Stimulated activated CD4-positive, alpha-beta T cell treated with anti-CD3 and anti-CD28 coated beads, Interleukin-15, amount 100 ng/mL, for 1 hour (primary cell): ENCODE data around the gene CALML6.

ENCODE experiments used
- DNase-seq, 2 donors: peaks; one replicate each; pipeline ENCODE4 v3.0.0-alpha.2; 2020; ENCODE audit warnings: low read depth in 1 of 2, low spot score in 1 of 2

Gene CALML6

DNA sequence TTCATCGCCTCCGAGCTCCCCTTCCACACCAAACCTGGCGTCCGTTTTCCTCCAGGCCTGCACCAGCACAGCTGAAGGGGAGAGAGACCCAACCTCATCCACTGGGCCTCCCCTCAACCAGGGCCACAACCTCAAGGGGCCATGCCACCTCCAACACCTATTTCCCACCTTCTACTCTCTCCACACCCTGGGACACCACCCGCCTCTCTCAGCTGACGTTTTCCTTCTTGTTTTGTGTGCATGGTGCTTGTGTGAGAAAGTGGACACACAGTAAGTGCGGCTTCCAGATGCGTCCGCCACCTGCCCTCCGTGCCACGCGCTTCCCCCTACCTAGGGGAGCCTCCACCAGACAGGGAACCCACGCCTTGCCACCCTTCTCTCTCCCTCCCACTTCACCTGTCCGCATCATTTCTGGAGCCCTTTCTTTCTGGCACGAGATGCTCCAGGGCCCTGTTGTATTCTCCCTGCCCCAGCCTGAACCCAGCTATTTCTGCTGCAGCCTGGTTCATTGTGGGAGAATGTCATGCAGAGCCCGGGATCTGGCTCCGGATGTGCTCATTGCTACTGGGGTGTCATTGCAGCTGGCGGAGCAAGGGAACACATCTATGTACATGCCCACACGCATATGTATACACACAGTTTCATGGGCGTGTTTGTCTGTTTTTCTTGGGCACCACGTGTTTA, 22.8 kb upstream of the CALML6 start:
- no peak for DNase-seq

DNA sequence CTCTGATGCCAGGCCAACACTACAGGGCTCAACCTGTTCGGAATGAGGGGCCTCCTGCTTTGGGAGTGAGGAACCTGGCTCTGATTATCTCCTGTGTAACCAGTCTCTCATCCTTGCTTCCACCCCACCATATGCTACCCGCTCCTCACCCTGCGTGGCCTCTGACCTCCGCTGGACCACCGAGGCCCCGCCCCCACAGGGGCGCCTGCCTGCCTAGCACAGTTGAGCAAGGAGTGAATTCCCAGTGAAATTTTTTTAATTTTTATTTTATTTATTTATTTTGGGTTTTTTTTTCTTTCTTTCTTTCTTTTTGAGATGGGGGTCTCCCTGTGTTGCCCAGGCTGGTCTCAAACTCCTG, 22.3 kb upstream of the CALML6 start:
- no peak for DNase-seq

DNA sequence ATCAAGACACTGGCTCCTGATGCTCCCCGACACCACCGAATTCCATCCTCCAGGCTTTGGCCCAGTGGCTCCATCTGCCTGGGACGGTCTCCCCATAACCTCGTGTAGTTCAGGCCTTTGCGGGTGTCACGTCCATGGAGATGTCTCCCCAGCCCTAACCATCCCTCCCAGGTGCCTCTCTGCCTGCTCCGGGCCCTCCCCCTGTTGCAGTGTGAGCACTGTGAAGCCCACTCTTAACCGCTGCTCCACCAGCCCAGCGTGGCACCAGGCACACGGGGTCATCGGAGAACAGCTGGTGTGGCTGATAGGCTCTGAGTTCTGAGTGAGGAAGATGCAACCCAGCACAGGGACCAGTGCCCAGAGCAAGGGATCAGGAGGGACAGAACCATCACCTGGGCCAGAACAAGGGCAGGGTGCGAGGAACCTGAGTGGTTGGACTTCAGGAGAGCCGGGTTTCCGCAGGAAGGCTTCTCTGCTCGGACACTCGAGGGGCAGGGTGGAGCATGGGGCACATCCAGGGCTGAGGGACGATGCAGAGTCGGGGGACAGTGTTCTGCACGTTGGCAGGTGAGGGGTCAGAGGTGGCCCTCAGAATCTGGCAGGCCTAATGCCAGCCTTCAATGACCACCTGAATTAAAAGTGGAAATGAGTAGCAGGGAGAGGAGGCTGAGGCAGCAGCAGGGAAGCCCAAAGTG, 21.6 kb upstream of the CALML6 start:
- DNase-seq: no peak

DNA sequence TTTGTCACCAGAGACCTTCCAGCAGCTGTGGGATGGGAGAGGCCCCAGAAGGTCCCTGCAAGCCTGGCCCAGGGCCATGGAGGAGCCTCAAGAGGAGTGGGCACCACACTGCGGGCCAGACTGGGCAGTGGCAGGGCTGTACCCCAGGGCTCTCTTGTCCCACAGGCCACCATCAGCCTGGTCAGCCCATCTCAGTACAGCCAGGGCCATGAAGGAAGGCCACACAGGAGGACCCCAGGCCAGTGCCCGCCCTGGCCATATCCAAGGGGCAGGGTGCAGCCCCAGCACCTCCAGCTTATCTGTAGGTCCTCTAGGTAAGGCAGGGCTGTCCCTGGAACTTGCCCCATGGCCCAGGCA, 21.1 kb upstream of the CALML6 start:
- no peak for DNase-seq

DNA sequence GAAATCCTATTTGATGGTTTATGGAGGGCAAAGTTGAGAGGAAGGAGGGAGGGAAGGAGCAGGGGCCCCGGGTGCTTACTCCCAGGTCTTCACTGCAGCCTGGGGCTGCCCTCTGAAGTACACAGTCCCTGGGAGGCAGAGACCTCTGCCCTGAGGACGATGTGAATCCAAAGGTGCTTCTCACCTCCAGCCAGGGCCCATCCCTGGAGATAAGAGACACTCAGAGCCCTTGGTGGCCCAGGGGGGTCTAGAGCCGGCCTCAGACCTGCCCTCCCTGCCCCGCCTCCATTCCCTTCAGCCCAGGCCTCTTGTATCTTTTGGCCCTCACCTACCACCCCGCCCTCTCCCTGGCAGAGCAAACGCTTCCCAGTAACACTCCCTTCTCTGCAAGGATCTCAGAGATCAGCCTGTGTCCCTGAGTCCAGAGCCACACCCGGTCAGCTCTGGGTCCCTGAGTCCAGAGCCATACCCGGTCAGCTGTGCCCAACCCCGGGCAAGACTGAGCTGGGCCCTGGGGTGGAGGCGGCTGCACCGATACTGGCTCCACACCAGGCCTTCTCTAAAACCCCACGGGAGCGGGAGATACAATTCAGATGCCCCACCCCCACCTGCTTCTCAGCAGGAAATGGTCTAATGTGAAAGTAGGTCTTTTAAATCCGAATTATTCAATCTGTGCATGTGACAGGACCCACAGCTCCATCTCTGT, 20.6 kb upstream of the CALML6 start:
- DNase-seq: no peak

DNA sequence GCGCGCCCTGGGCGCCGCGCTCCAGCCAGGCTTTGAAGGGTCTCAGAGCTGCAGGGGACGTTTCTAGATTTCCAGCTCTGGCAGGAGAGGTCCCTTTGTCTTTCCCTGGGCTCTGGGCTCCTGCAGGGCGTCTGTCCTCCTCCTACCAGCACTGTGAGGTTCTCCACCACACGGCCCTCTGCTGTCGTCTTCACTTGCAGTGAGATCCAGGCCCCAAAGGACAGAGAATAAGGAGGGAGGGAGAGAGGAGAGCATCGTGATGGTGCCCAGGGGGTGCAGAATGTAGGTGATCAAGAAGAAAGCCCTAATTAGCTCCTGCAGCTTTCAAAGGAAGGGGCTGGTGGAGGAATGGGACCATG, 20.0 kb upstream of the CALML6 start:
- DNase-seq: no peak

DNA sequence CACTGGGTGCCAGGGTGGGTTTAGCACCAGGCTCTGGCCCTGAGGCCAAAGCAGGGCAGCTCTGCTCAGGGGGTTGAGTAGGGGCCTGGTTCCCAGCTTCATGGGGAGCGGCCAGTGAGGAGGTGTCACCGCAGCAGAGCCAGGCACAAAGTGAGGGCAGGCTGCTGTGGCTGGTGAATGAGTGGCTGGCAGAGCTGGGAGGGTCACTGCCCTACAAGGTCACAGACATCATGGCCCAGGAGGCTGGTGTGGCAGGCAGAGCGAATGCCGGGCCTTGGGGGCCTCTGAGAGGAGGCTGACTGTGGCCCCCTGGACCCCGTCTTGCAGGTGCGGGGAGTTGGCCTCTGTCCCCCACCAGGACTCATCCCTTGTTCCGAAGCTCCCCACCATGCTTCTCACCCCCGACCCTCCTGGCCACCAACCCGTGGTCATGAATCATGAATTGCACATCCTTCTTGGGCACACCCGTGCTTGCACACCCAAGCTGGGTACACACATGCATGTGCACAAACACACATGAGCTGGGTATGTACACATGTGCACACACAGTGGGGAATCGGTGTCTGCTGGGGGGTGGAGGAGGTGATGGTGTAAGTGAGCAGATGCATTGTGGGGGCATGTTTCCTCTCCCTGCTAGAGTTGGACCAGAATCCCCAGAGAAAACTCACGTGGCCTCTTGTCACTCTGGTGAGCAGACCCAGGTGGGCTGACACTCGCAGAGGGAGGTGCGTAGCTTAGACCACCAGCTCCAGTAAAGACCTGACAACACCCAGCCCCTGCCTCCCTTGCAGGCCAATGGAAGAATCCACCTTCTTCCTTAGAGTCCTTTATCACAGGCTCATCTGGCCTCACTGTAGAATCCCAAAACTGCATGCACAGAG, 19.4 kb upstream of the CALML6 start:
- no peak for DNase-seq

DNA sequence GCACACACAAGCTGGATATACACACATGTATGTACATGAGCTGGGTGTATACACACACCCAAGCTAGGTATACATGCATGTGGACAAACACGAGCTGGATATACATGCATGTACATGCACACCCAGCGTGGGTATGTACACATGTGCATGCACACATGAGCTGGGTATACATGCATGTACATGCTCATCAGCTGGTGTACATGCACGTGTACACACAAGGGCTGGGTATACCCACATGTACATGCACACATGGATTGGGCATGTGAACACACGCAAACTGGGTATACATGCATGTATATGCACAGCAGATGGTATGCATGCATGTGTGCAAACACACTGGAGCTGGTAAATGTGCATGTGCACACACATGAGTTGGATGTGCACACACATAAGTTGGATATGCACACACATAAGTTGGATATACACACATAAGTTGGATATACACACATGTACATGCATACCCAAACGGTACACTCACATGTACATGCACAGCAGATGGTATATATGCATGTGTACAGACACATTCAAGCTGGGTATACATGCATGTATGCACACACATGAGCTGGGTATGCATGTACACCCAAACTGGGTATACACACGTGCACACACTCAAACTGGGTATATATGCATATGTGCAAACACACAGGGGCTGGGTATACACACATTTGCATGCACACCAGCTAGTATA, 16.7 kb upstream of the CALML6 start:
- DNase-seq: no peak

DNA sequence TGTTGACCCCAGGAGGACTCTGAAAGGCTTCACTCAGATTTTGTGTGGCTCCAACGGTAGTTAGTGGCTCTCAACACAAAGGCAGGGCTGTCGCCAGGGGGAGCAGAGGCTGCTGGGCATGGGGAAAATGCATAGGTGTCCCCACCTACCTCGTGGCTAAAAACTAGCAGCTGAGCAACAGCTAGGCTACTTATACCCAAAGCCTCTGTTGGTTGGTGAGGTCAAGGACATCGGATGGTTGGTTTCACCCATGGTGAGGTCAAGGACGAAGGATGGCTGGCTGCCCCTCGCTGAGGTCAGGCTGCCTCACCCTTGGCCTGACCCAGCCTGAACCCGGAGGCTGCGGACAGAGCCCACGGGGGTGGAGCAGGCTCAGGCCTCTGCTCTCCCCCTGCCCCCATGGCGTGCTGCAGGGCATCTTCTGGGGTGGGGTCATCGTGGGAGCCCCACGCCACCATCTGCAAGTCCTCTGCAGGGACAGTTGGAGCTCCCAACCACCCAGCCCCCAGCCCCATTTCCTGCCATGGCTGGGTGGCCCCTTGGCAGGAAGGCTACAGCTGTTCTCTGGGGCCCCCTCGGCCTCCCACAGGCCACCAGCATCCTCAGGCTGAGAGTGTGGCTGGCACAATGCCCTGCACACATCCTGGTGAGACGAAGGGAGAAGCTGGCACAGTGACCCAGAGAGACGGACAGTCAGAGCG, 15.6 kb upstream of the CALML6 start:
- DNase-seq: no peak

DNA sequence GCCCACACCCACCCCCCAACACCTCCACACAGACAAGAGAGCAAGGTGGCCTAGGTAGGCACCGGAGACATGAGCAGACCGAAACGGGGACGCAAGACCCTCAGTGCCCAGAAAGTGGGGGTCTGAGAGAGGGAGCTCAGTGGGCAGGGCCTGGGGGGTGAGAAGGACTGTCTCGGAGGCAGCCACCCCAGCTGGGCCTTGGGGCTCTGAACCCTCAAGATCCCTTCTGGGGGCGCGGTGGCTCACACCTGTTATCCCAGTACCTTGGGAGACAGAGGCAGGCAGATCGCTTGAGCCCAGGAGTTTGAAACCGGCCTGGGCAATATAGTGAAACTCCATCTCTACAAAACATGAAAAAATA, 15.1 kb upstream of the CALML6 start:
- no peak for DNase-seq

DNA sequence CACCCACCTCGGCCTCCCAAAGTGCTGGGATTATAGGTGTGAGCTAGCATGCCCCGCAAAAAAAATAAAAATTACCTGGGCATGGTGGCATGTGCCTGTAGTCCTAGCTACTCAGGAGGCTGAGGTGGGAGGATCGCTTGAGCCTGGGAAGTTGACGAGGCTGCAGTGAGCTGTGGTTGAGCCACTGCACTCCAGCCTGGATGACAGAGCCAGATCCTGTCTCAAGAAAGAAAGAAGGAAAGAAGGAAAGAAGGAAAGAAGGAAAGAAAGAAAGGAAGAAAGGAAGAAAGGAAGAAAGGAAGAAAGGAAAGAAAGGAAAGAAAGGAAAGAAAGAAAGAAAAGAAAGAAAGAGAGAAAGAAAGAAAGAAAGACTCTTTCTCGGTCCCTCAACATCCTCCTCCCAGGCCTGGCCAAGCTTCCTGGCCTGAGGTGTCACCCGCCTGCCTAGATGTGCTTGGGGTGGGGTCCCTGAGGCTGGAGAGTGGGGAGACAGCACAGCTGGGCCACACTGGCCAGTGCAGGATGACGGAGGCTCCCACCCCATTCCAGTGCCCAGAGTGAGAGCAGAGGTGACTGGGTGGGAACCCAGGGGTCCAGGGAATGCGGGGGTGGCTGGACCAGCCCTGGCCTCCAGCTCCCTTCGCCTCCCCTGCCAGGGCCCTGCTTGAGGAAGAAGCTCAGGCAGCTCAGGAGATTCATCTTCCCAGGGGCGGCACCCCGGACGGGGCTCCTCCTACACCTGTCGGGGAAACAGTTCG, 14.0 kb upstream of the CALML6 start:
- DNase-seq: no peak

DNA sequence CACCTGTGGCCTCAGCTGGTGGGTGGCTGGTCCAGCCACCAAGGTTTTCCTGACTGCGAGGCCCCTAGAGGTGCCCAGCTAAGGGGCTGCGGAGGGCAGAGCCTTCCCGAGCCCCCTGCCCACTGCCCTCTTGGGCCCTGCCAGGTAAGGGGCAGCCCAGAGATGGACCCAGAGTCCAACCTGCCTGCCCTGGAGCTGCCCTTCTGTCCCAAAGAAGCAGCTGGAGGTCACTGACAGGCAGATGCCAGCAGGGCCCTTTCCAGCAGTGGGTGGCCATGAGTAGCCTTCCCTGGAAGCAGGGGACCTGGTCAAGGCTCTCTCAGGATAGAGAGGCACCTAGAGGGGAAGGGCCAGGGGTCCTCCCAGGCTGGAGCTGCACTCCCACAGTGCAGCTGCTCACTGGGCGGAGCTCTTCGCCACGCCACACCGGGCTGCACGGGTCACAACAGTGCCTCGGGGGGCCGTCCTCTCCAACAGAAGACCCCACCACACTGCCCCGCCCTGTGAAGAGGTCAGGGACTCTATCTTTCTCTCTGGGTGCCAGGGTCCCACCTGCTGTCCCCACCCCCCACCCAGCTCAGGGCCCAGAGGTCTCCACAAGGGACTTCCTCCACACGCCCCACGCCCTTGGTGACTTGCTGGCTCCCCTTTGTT, 13.3 kb upstream of the CALML6 start:
- DNase-seq: no peak

DNA sequence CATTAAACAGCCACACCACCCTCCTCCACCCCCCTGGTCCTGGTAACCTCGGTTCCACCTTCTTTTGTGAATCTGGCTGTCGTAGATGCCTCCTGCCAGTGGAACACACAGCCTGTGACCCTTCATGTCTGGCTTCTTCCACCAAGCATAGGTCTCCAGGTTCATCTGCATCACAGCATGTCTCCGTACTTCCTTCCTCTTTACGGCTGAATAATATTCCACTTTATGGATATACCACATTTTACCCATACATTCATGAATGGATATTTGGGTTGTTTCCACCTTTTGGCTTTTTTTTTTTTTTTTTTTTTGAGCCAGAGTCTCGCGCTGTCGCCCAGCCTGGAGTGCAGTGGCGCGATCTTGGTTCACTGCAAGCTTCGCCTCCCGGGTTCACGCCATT, 11.8 kb upstream of the CALML6 start:
- no peak for DNase-seq

DNA sequence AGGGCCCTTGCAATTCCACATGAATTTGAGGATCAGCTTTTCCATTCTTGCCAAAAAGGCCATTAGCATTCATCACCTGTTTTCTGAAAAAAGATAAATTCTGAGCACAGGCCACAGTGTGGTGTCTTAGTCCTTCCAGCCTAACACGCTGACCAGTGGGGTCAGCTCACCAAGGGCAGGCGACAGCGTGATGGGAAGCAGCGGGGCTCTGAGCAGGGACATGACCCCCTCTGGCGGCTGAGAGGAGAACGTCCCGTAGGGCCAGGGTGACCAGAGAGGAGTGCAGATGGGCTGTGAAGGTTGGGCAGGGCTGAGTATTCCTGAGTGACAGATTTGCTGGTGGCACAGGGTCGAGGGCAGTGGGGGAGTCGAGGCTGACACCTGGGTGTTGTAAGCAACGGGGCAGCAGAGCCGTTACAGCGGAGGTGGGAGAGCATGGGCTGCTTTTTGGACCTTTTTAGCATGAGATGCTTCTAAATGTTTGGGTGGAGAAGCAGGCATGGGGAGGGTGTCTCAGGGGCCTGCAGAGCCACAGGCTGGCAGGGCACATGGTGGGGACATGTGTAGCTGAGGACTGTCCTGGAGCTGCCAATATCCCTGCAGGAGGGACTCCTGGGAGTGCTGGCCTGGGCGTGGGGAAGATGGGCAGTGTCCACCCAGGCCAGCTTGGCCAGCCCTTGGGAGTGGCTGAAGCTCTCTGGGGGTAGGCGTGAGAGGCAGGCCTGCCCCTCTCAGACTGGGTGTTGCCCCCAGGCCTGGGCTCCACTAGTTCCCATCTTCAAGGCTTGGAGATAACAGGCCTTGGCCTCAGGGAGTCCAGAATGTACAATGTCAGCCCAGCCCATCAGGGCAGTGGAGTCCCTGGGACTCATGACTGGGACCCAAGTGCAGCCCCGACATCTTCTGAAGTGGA, 8.6 kb upstream of the CALML6 start:
- DNase-seq: peak; percentile 39 to 50

DNA sequence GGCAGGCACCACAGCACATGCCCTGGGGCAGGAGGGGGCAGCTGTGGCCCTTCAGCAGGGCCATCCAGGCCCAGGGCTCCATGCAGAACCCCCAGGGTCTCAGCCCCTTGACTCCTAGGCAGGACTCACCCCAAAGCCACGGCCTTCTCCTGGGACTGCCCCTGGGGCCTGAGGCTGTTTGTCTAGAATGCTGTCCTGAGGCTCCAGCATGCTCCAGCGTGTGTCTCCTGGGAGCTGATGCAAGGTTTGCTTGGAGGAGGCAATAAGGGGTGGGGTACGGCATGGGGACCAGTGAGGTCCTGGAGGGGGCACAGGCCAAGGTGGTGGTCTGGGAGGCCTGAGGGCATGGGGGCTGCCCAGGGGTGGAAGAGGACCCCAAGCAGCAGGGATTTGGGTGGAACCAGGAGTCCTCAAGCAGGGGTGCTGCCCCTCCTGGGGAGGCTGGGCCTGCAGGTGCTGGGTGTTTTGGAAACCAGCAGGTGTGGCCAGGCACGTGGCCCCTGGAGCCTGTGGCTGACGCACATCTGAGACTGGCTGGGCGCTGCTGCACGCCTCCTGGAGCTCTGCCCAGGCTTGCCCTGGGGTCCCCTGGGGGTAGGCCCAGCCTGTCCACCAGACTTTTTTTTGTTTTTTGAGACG, 7.8 kb upstream of the CALML6 start:
- no peak for DNase-seq

DNA sequence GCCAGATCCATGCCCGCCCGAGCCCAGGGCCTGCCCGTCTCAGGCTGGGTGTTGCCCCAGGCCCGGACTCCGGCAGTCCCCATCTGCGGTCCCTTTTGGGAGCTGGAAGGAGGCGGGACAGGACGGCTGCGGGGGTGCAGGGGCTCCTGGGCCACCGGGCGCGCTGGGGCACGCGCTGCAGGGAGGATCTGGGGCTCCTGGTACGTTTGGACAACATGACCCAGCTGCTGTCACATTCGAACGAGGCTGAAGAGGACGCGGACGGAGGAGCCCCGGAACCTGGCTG, 6.6 kb upstream of the CALML6 start:
- DNase-seq: no peak

DNA sequence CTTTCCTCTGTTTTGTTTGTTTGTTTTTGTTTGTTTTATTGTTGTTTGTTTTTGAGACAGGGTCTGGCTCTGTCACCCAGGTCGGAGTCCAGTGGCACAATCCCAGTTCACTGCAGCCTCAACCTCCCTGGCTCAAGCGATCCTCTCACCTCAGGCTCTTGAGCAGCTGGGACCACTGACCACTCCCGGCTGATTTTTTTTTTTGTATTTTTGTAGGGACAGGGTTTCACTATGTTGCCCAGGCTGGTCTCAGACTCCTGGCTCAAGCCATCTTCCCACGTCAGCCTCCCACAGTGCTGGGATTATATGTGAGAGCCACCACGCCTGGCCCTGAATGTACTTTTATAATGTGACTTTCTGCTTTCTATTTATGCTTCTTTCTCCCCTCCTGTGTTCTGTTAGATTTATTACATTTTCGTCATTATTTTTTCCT, 5.0 kb upstream of the CALML6 start:
- no peak for DNase-seq
